Measurements from ENCODE around the gene NSUN4. TPM values are rescaled to one million over a fixed set of nuclear protein-coding genes. Genes with fewer than 3 reads are reported as not detected.

NSUN4 gene
- total RNA-seq, 1 donor from 2014 or later, result 23.4 TPM

- H3K36me3 Mint-ChIP-seq (ENCODE audit: low read depth), result peaks cover 2% of the 10 kb centered on the region
- H3K4me1 Mint-ChIP-seq (ENCODE audit: low read depth), result peaks cover 14% of the 10 kb centered on the region
- peaks cover 3% of the 10 kb centered on the region for H3K27me3 Mint-ChIP-seq (ENCODE audit: low read depth)
- no peaks in the 10 kb centered on the region for H3K9me3 Mint-ChIP-seq (ENCODE audit: low read depth)
- no peak overlapping the region for H3K4me3 Mint-ChIP-seq (ENCODE audit: unreplicated experiment)
- DNase-seq (ENCODE audit: low spot score), result no peak
- no peak for TF ChIP-seq CTCF (IDR thresholded peaks at IDR 0.05)
- H3K27ac Mint-ChIP-seq (ENCODE audit: unreplicated experiment), result no peak overlapping the region
Measured at GRCh38 chr1:46401154-46401913, 60.7 kb downstream of the NSUN4 start.

GRCh38 chr1:46401964-46402626, 61.5 kb downstream of the NSUN4 start:
- TF ChIP-seq CTCF (IDR thresholded peaks at IDR 0.05), result no peak
- no peak for DNase-seq (ENCODE audit: low spot score)
- Mint-ChIP-seq H3K4me3 (ENCODE audit: unreplicated experiment) (no peak overlapping the region), H3K4me1 (ENCODE audit: low read depth) (peaks cover 16% of the 10 kb centered on the region), H3K27ac (ENCODE audit: unreplicated experiment) (no peak overlapping the region), H3K27me3 (ENCODE audit: low read depth) (peaks cover 3% of the 10 kb centered on the region), H3K9me3 (ENCODE audit: low read depth) (no peaks in the 10 kb centered on the region), H3K36me3 (ENCODE audit: low read depth) (peaks cover 2% of the 10 kb centered on the region)

- TF ChIP-seq CTCF (IDR thresholded peaks at IDR 0.05), result no peak
- Mint-ChIP-seq H3K36me3 (ENCODE audit: low read depth) (peaks cover 2% of the 10 kb centered on the region), H3K4me3 (ENCODE audit: unreplicated experiment) (no peak overlapping the region), H3K4me1 (ENCODE audit: low read depth) (peaks cover 17% of the 10 kb centered on the region), H3K27me3 (ENCODE audit: low read depth) (peaks cover 3% of the 10 kb centered on the region), H3K27ac (ENCODE audit: unreplicated experiment) (no peak overlapping the region), H3K9me3 (ENCODE audit: low read depth) (no peaks in the 10 kb centered on the region)
- no peak for DNase-seq (ENCODE audit: low spot score)
Measured at GRCh38 chr1:46403916-46404315, 63.3 kb downstream of the NSUN4 start.

GRCh38 chr1:46404482-46405196, 64.0 kb downstream of the NSUN4 start:
- H3K27ac Mint-ChIP-seq (ENCODE audit: unreplicated experiment), result no peak overlapping the region
- TF ChIP-seq CTCF (IDR thresholded peaks at IDR 0.05), result no peak
- peaks cover 13% of the 10 kb centered on the region for H3K4me1 Mint-ChIP-seq (ENCODE audit: low read depth)
- H3K36me3 Mint-ChIP-seq (ENCODE audit: low read depth), result peaks cover 2% of the 10 kb centered on the region
- no peaks in the 10 kb centered on the region for H3K9me3 Mint-ChIP-seq (ENCODE audit: low read depth)
- H3K27me3 Mint-ChIP-seq (ENCODE audit: low read depth), result peaks cover 2% of the 10 kb centered on the region
- H3K4me3 Mint-ChIP-seq (ENCODE audit: unreplicated experiment), result no peak overlapping the region
- no peak for DNase-seq (ENCODE audit: low spot score)

- no peak overlapping the region for H3K4me3 Mint-ChIP-seq (ENCODE audit: unreplicated experiment)
- H3K4me1 Mint-ChIP-seq (ENCODE audit: low read depth), result peaks cover 13% of the 10 kb centered on the region
- H3K27ac Mint-ChIP-seq (ENCODE audit: unreplicated experiment), result no peak overlapping the region
- H3K27me3 Mint-ChIP-seq (ENCODE audit: low read depth), result no peaks in the 10 kb centered on the region
- DNase-seq (ENCODE audit: low spot score), result no peak
- no peaks in the 10 kb centered on the region for H3K9me3 Mint-ChIP-seq (ENCODE audit: low read depth)
- H3K36me3 Mint-ChIP-seq (ENCODE audit: low read depth), result peaks cover 2% of the 10 kb centered on the region
- TF ChIP-seq CTCF (IDR thresholded peaks at IDR 0.05), result no peak
Measured at GRCh38 chr1:46405197-46405555, 64.6 kb downstream of the NSUN4 start.
